Mucosa of gallbladder (tissue), 1 donor: ENCODE results near the gene NHLRC1. TPM values are rescaled to one million over a fixed set of nuclear protein-coding genes. Genes with fewer than 3 reads are reported as not detected.

Experiments
- DNase-seq: peaks from one replicate; pipeline ENCODE4 v3.0.0-alpha.2; 2020; ENCODE audit warnings: low spot score
- total RNA-seq: library from RNA; stranded (reverse); gene quantifications from one replicate; pipeline ENCODE4 v1.2.1, GENCODE V29; 2021
- donor health status: DM: no; HTN: no; CAD: no.

The NHLRC1 gene
- total RNA-seq, 1 donor from 2014 or later: 1.9 TPM

DNA sequence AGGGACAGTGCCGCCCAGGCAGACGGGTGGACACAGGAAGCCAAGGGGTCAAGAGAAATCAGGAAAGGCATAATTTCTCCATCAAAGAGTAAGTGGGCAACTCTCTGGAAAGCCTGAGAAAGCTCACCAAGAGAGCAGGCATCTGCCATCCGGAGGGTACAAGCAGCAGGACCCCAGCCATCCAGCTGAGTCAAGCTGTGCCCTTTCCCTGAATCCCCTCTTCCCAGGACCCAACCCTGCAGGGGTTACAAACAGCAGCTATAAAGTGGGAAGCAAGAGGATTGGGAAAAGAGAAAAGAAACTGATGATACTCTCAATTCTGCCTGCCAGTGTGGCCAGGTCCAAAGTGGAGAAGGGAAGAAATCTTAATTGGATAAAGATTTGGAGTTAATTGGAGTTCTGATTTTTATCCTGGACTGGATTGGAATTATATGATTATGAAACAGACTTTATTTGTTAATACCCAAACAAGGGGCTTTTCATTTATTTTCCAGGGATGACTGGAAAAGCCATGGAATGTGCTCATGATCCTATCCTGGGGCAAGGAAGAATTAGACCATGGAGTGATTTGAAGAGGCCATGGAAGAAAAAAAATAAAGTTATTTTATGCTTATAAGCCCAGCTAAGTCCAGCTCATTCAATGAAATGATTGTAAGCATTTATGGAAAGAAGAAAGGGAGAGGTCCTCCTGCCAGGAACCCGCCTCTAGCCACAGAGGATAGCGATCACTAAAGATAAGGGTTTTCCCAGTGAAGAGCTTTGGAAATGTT is 34.9 kb downstream of the NHLRC1 start:
- DNase-seq: no peak

DNA sequence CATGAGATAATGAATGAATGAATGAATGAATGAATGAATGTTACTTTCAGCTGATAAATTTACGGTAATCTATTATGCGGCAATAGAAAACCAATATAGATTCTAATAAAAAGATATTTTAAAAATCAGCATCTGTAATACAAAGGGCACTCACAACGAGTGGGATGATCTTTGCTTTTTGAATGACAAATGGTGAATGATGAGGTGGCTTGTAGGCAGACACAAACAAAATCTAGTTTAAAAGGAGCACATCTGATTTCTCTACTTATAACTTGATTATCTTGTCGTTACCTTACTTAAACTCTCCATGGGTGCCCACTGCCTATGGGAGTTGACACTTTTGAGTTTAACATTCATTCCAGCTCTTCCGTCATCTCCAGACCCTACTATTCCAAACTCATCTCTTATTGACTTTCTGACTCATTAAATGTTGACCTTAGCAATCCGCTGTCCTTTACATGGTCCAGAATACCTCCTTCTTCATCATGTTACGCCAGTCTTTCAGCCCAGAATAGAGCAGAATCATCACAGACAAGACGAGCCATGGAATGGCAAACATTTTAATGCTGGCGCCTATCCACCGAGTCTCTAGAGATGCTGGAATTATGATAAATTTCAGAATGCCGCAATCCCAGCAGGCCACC is 41.3 kb downstream of the NHLRC1 start:
- no peak for DNase-seq

GRCh38 chr6:18080544-18080943 is 41.9 kb downstream of the NHLRC1 start:
- DNase-seq: no peak

DNA sequence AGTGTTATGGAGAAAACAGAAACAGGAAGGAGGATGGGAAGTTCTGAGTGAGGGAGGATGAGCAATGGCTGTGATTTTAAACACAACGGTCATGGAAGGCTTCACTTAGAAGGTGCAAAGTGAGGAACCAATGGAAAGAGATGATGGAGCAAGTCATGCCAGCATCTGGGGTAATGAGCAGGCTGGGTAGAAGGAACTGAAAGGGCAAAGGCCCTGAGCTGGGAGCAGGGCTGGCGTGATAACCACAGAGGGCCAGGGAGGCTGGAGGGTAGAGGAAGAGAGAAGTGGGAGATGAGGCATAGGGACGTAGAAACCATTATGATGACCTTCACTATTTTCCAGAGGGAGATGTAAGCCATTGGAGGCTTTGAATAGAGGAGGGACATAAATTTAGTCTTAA is 43.6 kb downstream of the NHLRC1 start:
- DNase-seq: no peak

- no peak for DNase-seq
Measured at GRCh38 chr6:18076231-18076630, 46.2 kb downstream of the NHLRC1 start.

- DNase-seq: no peak
Measured at GRCh38 chr6:18072841-18073240, 49.6 kb downstream of the NHLRC1 start.

GRCh38 chr6:18070486-18070885 is 52.0 kb downstream of the NHLRC1 start:
- no peak for DNase-seq

Other genes with a start within 250 kb of the NHLRC1 start
- gene KIF13A, start 135.0 kb downstream of the NHLRC1 start, total RNA-seq: 43.0 TPM
- gene TPMT, start 32.4 kb upstream of the NHLRC1 start, total RNA-seq: 18.5 TPM
- 22.6 TPM for gene KDM1B, start 32.7 kb upstream of the NHLRC1 start, total RNA-seq
- gene DEK, start 141.9 kb upstream of the NHLRC1 start, total RNA-seq: 59.8 TPM